HG03066 (cell line): ENCODE results near the gene CARNS1.
A peak's percentile ranks its signal among the peaks of the same experiment; 100 is the strongest.
"Not testable (repeated sequence)": the region's sequence is repeated elsewhere in the genome, so short reads cannot be mapped to it uniquely, and the experiment has no call there.

Experiments
- ATAC-seq: cut with Tn5 transposase; IDR thresholded peaks from one replicate; pipeline ENCODE4 v1.9.1; 2021; ENCODE audit warnings: low read depth; ENCODE audit not compliant: unreplicated experiment

The CARNS1 gene

GRCh38 chr11:67427364-67427859, 11.9 kb downstream of the CARNS1 start:
- ATAC-seq = not testable (repeated sequence)

- peak; percentile 81 for ATAC-seq
These were observed 12.8 kb downstream of the CARNS1 start, which contains the start of gene RPS6KB2 for GRCh38 chr11:67428052-67429001. Gene RPS6KB2, plus strand, starts transcription at chr11:67428494. Its CDS starts 52 bp downstream, at chr11:67428546.

GRCh38 chr11:67429038-67429668, 13.7 kb downstream of the CARNS1 start:
- no peak for ATAC-seq

GRCh38 chr11:67429722-67430121, 14.2 kb downstream of the CARNS1 start:
- ATAC-seq = no peak

GRCh38 chr11:67431346-67432249, 16.1 kb downstream of the CARNS1 start:
- no peak for ATAC-seq

- no peak for ATAC-seq
These were observed 17.3 kb downstream of the CARNS1 start for GRCh38 chr11:67432655-67433349.

GRCh38 chr11:67433536-67434394, 18.3 kb downstream of the CARNS1 start:
- no peak for ATAC-seq

GRCh38 chr11:67434395-67434881, 19.0 kb downstream of the CARNS1 start:
- ATAC-seq = no peak

GRCh38 chr11:67435031-67435726, 19.7 kb downstream of the CARNS1 start:
- no peak for ATAC-seq

GRCh38 chr11:67435727-67436458, 20.4 kb downstream of the CARNS1 start:
- no peak for ATAC-seq

GRCh38 chr11:67436459-67437081, 21.1 kb downstream of the CARNS1 start:
- ATAC-seq = peak; percentile 57

GRCh38 chr11:67437082-67437808, 21.8 kb downstream of the CARNS1 start, which contains the start of gene PTPRCAP:
Gene PTPRCAP, minus strand, starts transcription at chr11:67437682. Its CDS starts 63 bp downstream, at chr11:67437619.
- ATAC-seq = no peak

GRCh38 chr11:67437809-67438157, 22.3 kb downstream of the CARNS1 start:
- ATAC-seq = no peak

- no peak for ATAC-seq
These were observed 22.9 kb downstream of the CARNS1 start for GRCh38 chr11:67438158-67438902.

- ATAC-seq = no peak
These were observed 24.1 kb downstream of the CARNS1 start for GRCh38 chr11:67439321-67440228.
